K562 (cell line): ENCODE data around the gene SLC35G1. TPM values are rescaled to one million over a fixed set of nuclear protein-coding genes. Genes with fewer than 3 reads are reported as not detected.

Experiments used
- ATAC-seq: fragments of 200-7000 bp; cut with Tn5 transposase; 3 replicates; pipeline ENCODE4 v1.9.1; 2020; ENCODE audit warnings: moderate library complexity
- BruUV-seq: library from RNA; stranded (reverse); fragments of 400-500 nt; replicated peaks from 2 replicates; lab custom pipeline; 2021; lab: Mats Ljungman, UMichigan
- CTCF ChIA-PET: fragments of 300-600 bp; formaldehyde crosslinking; extraction: SDS; loops from one replicate; lab custom pipeline; 2021; ENCODE audit warnings: low intra/inter-chr PET ratio; lab: Yijun Ruan, JAX
- POLR2A ChIA-PET: fragments of 300-600, 350-650 bp; sonication (Branson Sonifier 250); formaldehyde crosslinking; extraction: SDS; loops from one replicate; lab custom pipeline; 2021; ENCODE audit warnings: antibody characterized with exemption, inconsistent platforms; lab: Yijun Ruan, JAX
- DNase-seq, 4 experiments: peaks; one replicate each; pipeline versions ENCODE4 v3.0.0 to v3.0.0-alpha.2; 2011 to 2018; ENCODE audit warnings: low spot score in 3 of 4, mixed read lengths in 3 of 4; ENCODE audit errors: extremely low read depth in 1 of 4
- FAIRE-seq: peaks from 2 replicates; lab custom pipeline; 2011; peaks lifted over from hg19 to GRCh38; lab: Jason Lieb, UNC
- H2AFZ ChIP-seq: 2 replicates; pipeline ENCODE4 v1.6.0; 2011; ENCODE audit warnings: low read depth, low read length, control low read depth, inconsistent platforms
- H3K27ac ChIP-seq: fragments of 200-600 bp; 3 replicates; pipeline ENCODE4 v1.8.0; 2011; ENCODE audit warnings: low read depth, mild to moderate bottlenecking, control low read depth, inconsistent platforms, low read length, moderate library complexity, mixed read lengths; ENCODE audit errors: extremely low read depth
- H3K27me3 ChIP-seq, 2 experiments: fragments of 300-600 bp in 1 of 2; 2 replicates in 1 of 2; 3 replicates in 1 of 2; pipeline versions ENCODE4 v1.6.0 to v1.8.0; 2011; ENCODE audit warnings: inconsistent platforms in 2 of 2, low read length in 2 of 2, mild to moderate bottlenecking in 1 of 2, mixed read lengths in 1 of 2, moderate library complexity in 1 of 2; ENCODE audit not compliant: control insufficient read depth in 2 of 2, insufficient read depth in 2 of 2
- H3K36me3 ChIP-seq: fragments of 300-600 bp; 3 replicates; pipeline ENCODE4 v1.8.0; 2011; ENCODE audit warnings: mild to moderate bottlenecking, low read length, inconsistent platforms; ENCODE audit not compliant: control insufficient read depth, insufficient read depth
- H3K4me1 ChIP-seq, 2 experiments: fragments of 200-600 bp in 1 of 2; replicated peaks in 1 of 2; 2 replicates in 1 of 2; 3 replicates in 1 of 2; pipeline versions ENCODE4 v1.5.1 to v1.8.0; 2011; ENCODE audit warnings: inconsistent platforms in 2 of 2, low read length in 2 of 2, mild to moderate bottlenecking in 1 of 2, mixed read lengths in 1 of 2, moderate library complexity in 1 of 2; ENCODE audit not compliant: control insufficient read depth in 2 of 2, insufficient read depth in 2 of 2
- H3K4me2 ChIP-seq: 2 replicates; pipeline ENCODE4 v1.6.1; 2011; ENCODE audit warnings: low read length, control low read depth, inconsistent platforms, mixed read lengths; ENCODE audit not compliant: insufficient read depth
- H3K4me3 ChIP-seq: fragments of 200-600 bp; sonication (generic), shearing (Covaris generic); 2 replicates; pipeline ENCODE4 v1.5.1; 2016; ENCODE audit warnings: control low read depth, inconsistent platforms
- H3K79me2 ChIP-seq: fragments of 200-600 bp; 3 replicates; pipeline ENCODE4 v1.8.0; 2011; ENCODE audit warnings: low read length, inconsistent platforms; ENCODE audit not compliant: control insufficient read depth, insufficient read depth
- H3K9ac ChIP-seq, 2 experiments: 2 replicates each; pipeline versions ENCODE4 v1.6.0 to v1.6.1; 2011; ENCODE audit warnings: low read depth in 2 of 2, low read length in 2 of 2, control low read depth in 1 of 2, inconsistent platforms in 1 of 2, mild to moderate bottlenecking in 1 of 2, mixed read lengths in 1 of 2; ENCODE audit not compliant: insufficient read depth in 1 of 2
- H3K9me1 ChIP-seq: one replicate; pipeline ENCODE4 v1.6.0; 2011; ENCODE audit warnings: inconsistent platforms, mild to moderate bottlenecking, low read length, moderate library complexity; ENCODE audit not compliant: control insufficient read depth, insufficient read depth
- H3K9me3 ChIP-seq: replicated peaks from 2 replicates; pipeline ENCODE4 v1.5.1; 2011; ENCODE audit warnings: low read depth, low read length, inconsistent platforms; ENCODE audit not compliant: control insufficient read depth, insufficient read depth
- H4K20me1 ChIP-seq: replicated peaks from 2 replicates; pipeline ENCODE4 v1.6.1; 2011; ENCODE audit warnings: low read length, inconsistent platforms, mixed read lengths; ENCODE audit not compliant: control insufficient read depth, insufficient read depth
- BRCA1 ChIP-seq, 2 experiments: fragments of 450-650 bp in 1 of 2; sonication (generic) in 1 of 2; formaldehyde crosslinking in 1 of 2; IDR thresholded peaks; 2 replicates each; pipeline versions ENCODE4 v1.5.0 to v1.6.1; 2017 to 2020; ENCODE audit warnings: mild to moderate bottlenecking in 1 of 2, missing genetic modification reagents in 1 of 2
- CTCF ChIP-seq, 3 experiments: IDR thresholded peaks in 2 of 3; conservative IDR thresholded peaks in 1 of 3; 2 replicates each; pipeline ENCODE4 v1.5.1; 2011 to 2012; ENCODE audit warnings: low read length in 3 of 3, mild to moderate bottlenecking in 3 of 3, control low read depth in 2 of 3, improper control_type of control experiment in 1 of 3, inconsistent platforms in 1 of 3, low read depth in 1 of 3, mixed read lengths in 1 of 3, moderate library complexity in 1 of 3; ENCODE audit not compliant: insufficient read depth in 2 of 3
- NR1H2 ChIP-seq: sonication (generic); formaldehyde crosslinking; IDR thresholded peaks from 2 replicates; pipeline ENCODE4 v1.4.0; 2020; ENCODE audit warnings: mild to moderate bottlenecking, missing genetic modification reagents
- PURB ChIP-seq: sonication (generic); formaldehyde crosslinking; IDR thresholded peaks from 2 replicates; pipeline ENCODE4 v1.9.0; 2021; ENCODE audit warnings: low read depth, mild to moderate bottlenecking, missing genetic modification reagents
- RAD21 ChIP-seq, 2 experiments: fragments of 250-450 bp in 1 of 2; fragments of 450-650 bp in 1 of 2; sonication (Bioruptor Pico) in 1 of 2; formaldehyde crosslinking in 1 of 2; IDR thresholded peaks in 1 of 2; conservative IDR thresholded peaks in 1 of 2; 2 replicates each; pipeline versions ENCODE4 v1.4.0 to v1.8.0; 2020 to 2022; ENCODE audit warnings: mild to moderate bottlenecking in 2 of 2, moderate library complexity in 1 of 2
- ZNF551 ChIP-seq: fragments of 250-450 bp; sonication (Bioruptor Pico); IDR thresholded peaks from 2 replicates; pipeline ENCODE4 v1.5.0; 2021; ENCODE audit warnings: mild to moderate bottlenecking, moderate library complexity
- ZZZ3 ChIP-seq: fragments of 450-650 bp; IDR thresholded peaks from 2 replicates; pipeline ENCODE4 v1.6.1; 2016; ENCODE audit warnings: antibody characterized with exemption, mild to moderate bottlenecking, moderate library complexity
- WGBS: fragments of 100-300 bp; shearing (Covaris generic); methylation state at CpG from one replicate; pipeline ENCODE4 v1.1.6; 2016; ENCODE audit warnings: low coverage, mixed read lengths; ENCODE audit not compliant: insufficient coverage; ENCODE audit errors: missing lambda C conversion rate; 5-methylcytosine and 5-hydroxymethylcytosine counted together
- in situ Hi-C: fragments of 300-500 bp; cut with MboI; formaldehyde crosslinking; loops from 4 replicates; pipeline ENCODE4 v1.15.0; 2018; ENCODE audit warnings: inconsistent platforms, mixed read lengths
- intact Hi-C: fragments of 100-400 bp; cut with micrococcal nuclease; formaldehyde crosslinking; loops from 2 replicates; pipeline ENCODE4 v1.14.2; 2022
- polyA plus RNA-seq, 8 experiments: library from polyadenylated mRNA; depleted of rRNA in 4 of 8; stranded (reverse) in 5 of 8; unstranded in 3 of 8; fragments of >200 nt; fragmentation: Nextera tagmentation in 2 of 8; fragmentation: Illumina TruSeq in 1 of 8; extraction: Ambion mirVana in 2 of 8; extraction: Trizol in 1 of 8; gene quantifications; 2 replicates each; pipeline versions ENCODE4 v1.2.1 to v1.2.3, GENCODE V29; 2011 to 2014; ENCODE audit warnings: inconsistent platforms in 1 of 8, missing spikeins in 1 of 8
- total RNA-seq, 7 experiments: library from RNA; depleted of rRNA in 6 of 7; stranded (reverse); fragments of >200 nt in 6 of 7; fragmentation: Illumina TruSeq in 2 of 7; extraction: Trizol in 2 of 7; gene quantifications; 2 replicates each; pipeline versions ENCODE4 v1.2.1 to v1.2.3, GENCODE V29; 2011 to 2021; ENCODE audit warnings: low replicate concordance in 1 of 7

Gene SLC35G1
- total and polyA plus RNA-seq, 9 of the 15 experiments (the other 6 are each of a cell fraction or from before 2014, with no cell fraction given) = 0.76 to 8.5 (median 4.9) TPM

GRCh38 chr10:93859049-93859655, 34.6 kb upstream of the SLC35G1 start:
- no peak overlapping the region for H3K27ac ChIP-seq
- H2AFZ ChIP-seq = no peak overlapping the region
- DNase-seq (peak in 3 of 4 experiments; percentile 6 to 16 (median 14)), ATAC-seq (no peak), FAIRE-seq (no peak)
- CTCF ChIA-PET = interaction anchor here (0.6 kb wide), 1 partner anchor 1446 kb away, joined by 3 read pairs; no protein-coding TSS in a partner anchor
- H3K4me2 ChIP-seq = no peak overlapping the region
- no peaks in the 10 kb centered on the region for H3K4me1 ChIP-seq
- H3K27me3 ChIP-seq = no peaks in the 10 kb centered on the region; a peak in 2 of 5 replicates
- no peaks in the 10 kb centered on the region for H3K36me3 ChIP-seq
- WGBS = 0% methylated on average over 3 of the region's 3 CpGs
- no TSS peak for BruUV-seq
- H3K9me3 ChIP-seq = no peaks in the 10 kb centered on the region
- H3K4me3 ChIP-seq = no peak overlapping the region
- no peaks in the 10 kb centered on the region for H4K20me1 ChIP-seq
- in situ Hi-C loops (no loop called here), intact Hi-C loops (no loop called here)
- H3K9me1 ChIP-seq = no peaks in the 10 kb centered on the region
- no peak for TF ChIP-seq ZZZ3
- TF ChIP-seq RAD21 (CRISPR knock-in tag; conservative IDR thresholded peaks at IDR 0.05 in 1 of 2, IDR thresholded peaks at IDR 0.05 in 1 of 2) = peak in 1 of 2 experiments; percentile 42; a peak in 2 of 4 replicates
- peak in 1 of 3 experiments; percentile 37; a peak in 2 of 6 replicates for TF ChIP-seq CTCF (IDR thresholded peaks at IDR 0.05 in 2 of 3, conservative IDR thresholded peaks at IDR 0.05 in 1 of 3; ENCODE audit: insufficient read depth in 2 of 3, low read depth in 1 of 3, low read length in 3 of 3)
- TF ChIP-seq ZNF551 (CRISPR knock-in tag) = no peak
- no peak for TF ChIP-seq NR1H2 (CRISPR knock-in tag)
- no peak for TF ChIP-seq BRCA1 (IDR thresholded peaks at IDR 0.05)
- TF ChIP-seq BRCA1 (CRISPR knock-in tag; IDR thresholded peaks at IDR 0.05) = no peak
- no peak for TF ChIP-seq PURB (CRISPR knock-in tag)
- H3K9ac ChIP-seq = no peak overlapping the region
- no peaks in the 10 kb centered on the region for H3K79me2 ChIP-seq
- POLR2A ChIA-PET = interaction anchor here (0.9 kb wide), 1 partner anchor 13 kb away, joined by 4 read pairs; no protein-coding TSS in a partner anchor
